ENCODE data around the gene IGSF8. TPM values are rescaled to one million over a fixed set of nuclear protein-coding genes. Genes with fewer than 3 reads are reported as not detected.

Gene IGSF8
- total and polyA plus RNA-seq, 2 donors (not counting 3 experiments of a cell fraction or from before 2014, with no cell fraction given): 9.5 to 17.5 TPM

GRCh38 chr1:160070243-160071163 lies 27.9 kb downstream of the IGSF8 start:
- FAIRE-seq: peak; percentile 85
- no TSS peak for BruUV-seq (replicated peaks)
- peak overlapping the region; percentile 31 to 69 (median 45) for H3K4me3 ChIP-seq (replicated peaks in 1 of 3; ENCODE audit: insufficient read depth in 1 of 3, low read depth in 1 of 3, low read length in 3 of 3)
- H3K9me1 ChIP-seq (replicated peaks; ENCODE audit: control insufficient read depth, extremely low read depth, insufficient read depth, low read length): no peaks in the 10 kb centered on the region
- H3K36me3 ChIP-seq (ENCODE audit: control insufficient read depth in 2 of 2, extremely low read depth in 1 of 2, insufficient read depth in 2 of 2, low read length in 2 of 2): no peaks in the 10 kb centered on the region
- no peaks in the 10 kb centered on the region for H3K79me2 ChIP-seq (ENCODE audit: control insufficient read depth, insufficient read depth, low read length)
- intact Hi-C loops (cut with micrococcal nuclease) (no loop called here), dilution Hi-C loops (cut with MboI; ENCODE audit: extremely low pct_ligation_motif_present, low sequenced_read_pairs) (no loop called here)
- H3K4me1 ChIP-seq (ENCODE audit: control insufficient read depth, extremely low read depth, insufficient read depth, low read length): peaks cover 7% of the 10 kb centered on the region
- H3K9me3 ChIP-seq (replicated peaks; ENCODE audit: control insufficient read depth, insufficient read depth, low read length): no peaks in the 10 kb centered on the region
- ChIA-PET CTCF (interaction anchor here (0.8 to 5.8 kb wide), 6 partner anchors 8 to 63 kb away, joined by 3 to 37 read pairs (median 6); partner anchors contain the start of gene IGSF8), POLR2A (no interaction called here)
- no peaks in the 10 kb centered on the region for H4K20me1 ChIP-seq (replicated peaks; ENCODE audit: control insufficient read depth, extremely low read depth, insufficient read depth, low read length)
- peak overlapping the region; percentile 99 for H2AFZ ChIP-seq (ENCODE audit: low read depth, low read length)
- no peak for TF ChIP-seq CTCF (IDR thresholded peaks at IDR 0.05; ENCODE audit: extremely low read depth in 1 of 2, insufficient read depth in 1 of 2, low read depth in 1 of 2, low read length in 2 of 2)
- DNase-seq (ENCODE audit: low read depth, low spot score): peak; percentile 74
- no peak overlapping the region for H3K27ac ChIP-seq (ENCODE audit: insufficient read depth, low read depth, low read length)
- peak overlapping the region; percentile 78 for H3K4me2 ChIP-seq (ENCODE audit: insufficient read depth, low read length)
- peaks cover 25 to 28% of the 10 kb centered on the region in 2 experiments for H3K27me3 ChIP-seq (ENCODE audit: control insufficient read depth in 2 of 2, insufficient read depth in 2 of 2, low read length in 2 of 2)
- H3K9ac ChIP-seq (replicated peaks; ENCODE audit: extremely low read depth, insufficient read depth, low read length): no peak overlapping the region

GRCh38 chr1:160069460-160070231 lies 28.8 kb downstream of the IGSF8 start, which contains the start of gene KCNJ10:
Gene KCNJ10, minus strand, starts transcription at chr1:160070160. Its CDS starts 27,628 bp downstream, at chr1:160042532.
- no peaks in the 10 kb centered on the region for H4K20me1 ChIP-seq (replicated peaks; ENCODE audit: control insufficient read depth, extremely low read depth, insufficient read depth, low read length)
- no peak for TF ChIP-seq CTCF (IDR thresholded peaks at IDR 0.05; ENCODE audit: extremely low read depth in 1 of 2, insufficient read depth in 1 of 2, low read depth in 1 of 2, low read length in 2 of 2)
- TF ChIP-seq POLR2A (IDR thresholded peaks at IDR 0.05; ENCODE audit: low read depth, low read length): no peak
- no peak for TF ChIP-seq POLR2AphosphoS5 (IDR thresholded peaks at IDR 0.05; ENCODE audit: insufficient read depth, low read depth, low read length)
- TF ChIP-seq GATA2 (IDR thresholded peaks at IDR 0.05; ENCODE audit: insufficient read depth, insufficient read length, low read depth, low read length): no peak
- TF ChIP-seq JUN (IDR thresholded peaks at IDR 0.05; ENCODE audit: borderline replicate concordance, insufficient read depth, insufficient read length, low read depth): no peak
- no peak for TF ChIP-seq MAX (IDR thresholded peaks at IDR 0.05; ENCODE audit: insufficient read depth, insufficient read length)
- no peak for TF ChIP-seq FOS (IDR thresholded peaks at IDR 0.05; ENCODE audit: borderline replicate concordance, insufficient read depth, low read length)
- TF ChIP-seq EZH2 (IDR thresholded peaks at IDR 0.05; ENCODE audit: borderline replicate concordance, low read depth, low read length, severe bottlenecking): no peak
- peak within 1 kb of the TSS; percentile 78 for H3K4me2 ChIP-seq (ENCODE audit: insufficient read depth, low read length)
- peak within 1 kb of the TSS; percentile 31 to 69 (median 45) for H3K4me3 ChIP-seq (replicated peaks in 1 of 3; ENCODE audit: insufficient read depth in 1 of 3, low read depth in 1 of 3, low read length in 3 of 3)
- dilution Hi-C loops (cut with MboI; ENCODE audit: extremely low pct_ligation_motif_present, low sequenced_read_pairs) (no loop called here), intact Hi-C loops (cut with micrococcal nuclease) (no loop called here)
- no peak within 1 kb of the TSS for H3K9ac ChIP-seq (replicated peaks; ENCODE audit: extremely low read depth, insufficient read depth, low read length)
- no peak within 1 kb of the TSS for H3K27ac ChIP-seq (ENCODE audit: insufficient read depth, low read depth, low read length)
- no peaks in the 10 kb centered on the region for H3K9me3 ChIP-seq (replicated peaks; ENCODE audit: control insufficient read depth, insufficient read depth, low read length)
- peaks cover 7% of the 10 kb centered on the region for H3K4me1 ChIP-seq (ENCODE audit: control insufficient read depth, extremely low read depth, insufficient read depth, low read length)
- POLR2A ChIA-PET: no interaction called here
- no peaks in the 10 kb centered on the region for H3K36me3 ChIP-seq (ENCODE audit: control insufficient read depth in 2 of 2, extremely low read depth in 1 of 2, insufficient read depth in 2 of 2, low read length in 2 of 2)
- H3K9me1 ChIP-seq (replicated peaks; ENCODE audit: control insufficient read depth, extremely low read depth, insufficient read depth, low read length): no peaks in the 10 kb centered on the region
- CTCF ChIA-PET: interaction anchor here (0.8 to 5.8 kb wide), 6 partner anchors 9 to 62 kb away, joined by 3 to 37 read pairs (median 6); partner anchors contain the start of gene IGSF8
- peak within 1 kb of the TSS; percentile 99 for H2AFZ ChIP-seq (ENCODE audit: low read depth, low read length)
- H3K27me3 ChIP-seq (ENCODE audit: control insufficient read depth in 2 of 2, insufficient read depth in 2 of 2, low read length in 2 of 2): peaks cover 23 to 27% of the 10 kb centered on the region in 2 experiments
- no peak for DNase-seq (ENCODE audit: low read depth, low spot score)
- no TSS peak for BruUV-seq (replicated peaks)
- H3K79me2 ChIP-seq (ENCODE audit: control insufficient read depth, insufficient read depth, low read length): no peaks in the 10 kb centered on the region
- no peak for FAIRE-seq
